Superior temporal gyrus (tissue), 1 donor: Measurements from ENCODE around the gene WNT3.
"Not testable (repeated sequence)": the region's sequence is repeated elsewhere in the genome, so short reads cannot be mapped to it uniquely, and the experiment has no call there.

Experiments used
- DNase-seq: peaks from one replicate; pipeline ENCODE4 v3.0.0-alpha.2; 2016; ENCODE audit errors: extremely low spot score

WNT3 gene

GRCh38 chr17:46765453-46765852 is 53.0 kb downstream of the WNT3 start:
- DNase-seq, result no peak

GRCh38 chr17:46764709-46765401 is 53.6 kb downstream of the WNT3 start:
- no peak for DNase-seq

- DNase-seq, result no peak
These were observed 54.3 kb downstream of the WNT3 start for GRCh38 chr17:46764000-46764708.

- no peak for DNase-seq
These were observed 55.1 kb downstream of the WNT3 start for GRCh38 chr17:46763416-46763815.

- DNase-seq, result no peak
These were observed 59.4 kb downstream of the WNT3 start for GRCh38 chr17:46759141-46759540.

GRCh38 chr17:46758614-46759013 is 59.9 kb downstream of the WNT3 start:
- no peak for DNase-seq

- not testable (repeated sequence) for DNase-seq
These were observed 60.9 kb downstream of the WNT3 start for GRCh38 chr17:46757588-46757987.

GRCh38 chr17:46756861-46757260 is 61.6 kb downstream of the WNT3 start:
- DNase-seq, result no peak

- DNase-seq, result no peak
These were observed 62.3 kb downstream of the WNT3 start for GRCh38 chr17:46756081-46756735.

- no peak for DNase-seq
These were observed 64.7 kb downstream of the WNT3 start for GRCh38 chr17:46753776-46754175.

- no peak for DNase-seq
These were observed 67.1 kb downstream of the WNT3 start for GRCh38 chr17:46751425-46751824.

- DNase-seq, result no peak
These were observed 73.1 kb downstream of the WNT3 start for GRCh38 chr17:46745376-46745775.

GRCh38 chr17:46744441-46744840 is 74.1 kb downstream of the WNT3 start:
- DNase-seq, result no peak

- DNase-seq, result no peak
These were observed 75.8 kb downstream of the WNT3 start for GRCh38 chr17:46742565-46743270.

GRCh38 chr17:46741122-46741730 is 77.3 kb downstream of the WNT3 start:
- no peak for DNase-seq

GRCh38 chr17:46739982-46740381 is 78.5 kb downstream of the WNT3 start:
- DNase-seq, result no peak

GRCh38 chr17:46738544-46738943 is 79.9 kb downstream of the WNT3 start:
- DNase-seq, result no peak

GRCh38 chr17:46737326-46737725 is 81.2 kb downstream of the WNT3 start:
- DNase-seq, result no peak

GRCh38 chr17:46736100-46736499 is 82.4 kb downstream of the WNT3 start:
- no peak for DNase-seq

GRCh38 chr17:46733837-46734475 is 84.5 kb downstream of the WNT3 start:
- DNase-seq, result no peak

GRCh38 chr17:46732754-46733398 is 85.6 kb downstream of the WNT3 start:
- no peak for DNase-seq
